ENCODE results near the gene SP100. TPM values are rescaled to one million over a fixed set of nuclear protein-coding genes. Genes with fewer than 3 reads are reported as not detected.

The SP100 gene
- total and polyA plus RNA-seq, 2 donors (not counting 1 experiment from before 2014, with no cell fraction given): 106 to 120 TPM

- no peak for DNase-seq (ENCODE audit: low read depth in 2 of 2)
- peaks cover 32% of the 10 kb centered on the region for H3K79me2 ChIP-seq (ENCODE audit: control insufficient read depth, insufficient read depth, low read length)
These were observed 1.7 kb upstream of the SP100 start for GRCh38 chr2:230414302-230414701.

GRCh38 chr2:230417436-230417835 lies 1.4 kb downstream of the SP100 start:
- no peaks in the 10 kb centered on the region for H4K20me1 ChIP-seq (ENCODE audit: control insufficient read depth, extremely low read depth, insufficient read depth, low read length)
- peak overlapping the region; percentile 98 for H3K4me2 ChIP-seq (ENCODE audit: extremely low read depth, insufficient read depth, low read length)
- no peak overlapping the region for H2AFZ ChIP-seq (ENCODE audit: low read length)
- no peaks in the 10 kb centered on the region for H3K36me3 ChIP-seq (ENCODE audit: control insufficient read depth, insufficient read depth, low read length)
- peaks cover 3% of the 10 kb centered on the region for H3K4me1 ChIP-seq (ENCODE audit: control insufficient read depth, extremely low read depth, insufficient read depth, low read length)
- peak overlapping the region; percentile 71 to 93 (median 82) for H3K4me3 ChIP-seq (replicated peaks in 1 of 4; ENCODE audit: control extremely low read depth in 1 of 4, insufficient read depth in 1 of 4, low read depth in 3 of 4, low read length in 4 of 4)
- H3K27me3 ChIP-seq (ENCODE audit: control insufficient read depth, insufficient read depth, low read length): no peaks in the 10 kb centered on the region
- H3K79me2 ChIP-seq (ENCODE audit: control insufficient read depth, insufficient read depth, low read length): peaks cover 60% of the 10 kb centered on the region
- DNase-seq (ENCODE audit: low read depth in 2 of 2): no peak
- H3K27ac ChIP-seq (ENCODE audit: insufficient read depth, low read length): no peak overlapping the region
- no peaks in the 10 kb centered on the region for H3K9me3 ChIP-seq (ENCODE audit: control insufficient read depth, insufficient read depth, low read depth, low read length)
- TF ChIP-seq EZH2 (IDR thresholded peaks at IDR 0.05; ENCODE audit: low read length, missing control alignments): no peak
- no peak for TF ChIP-seq CTCF (conservative IDR thresholded peaks at IDR 0.05 in 1 of 2, IDR thresholded peaks at IDR 0.05 in 1 of 2; ENCODE audit: low read depth in 1 of 2, low read length in 2 of 2)
- H3K9ac ChIP-seq (ENCODE audit: insufficient read depth, low read length): no peak overlapping the region

More at GRCh38 chr2:230414302-230414701, 1.7 kb upstream of the SP100 start:
- H3K27me3 ChIP-seq (ENCODE audit: control insufficient read depth, insufficient read depth, low read length): no peaks in the 10 kb centered on the region
- H3K9me3 ChIP-seq (ENCODE audit: control insufficient read depth, insufficient read depth, low read depth, low read length): no peaks in the 10 kb centered on the region
- H3K9ac ChIP-seq (ENCODE audit: insufficient read depth, low read length): no peak overlapping the region
- no peak overlapping the region for H3K4me3 ChIP-seq (replicated peaks in 1 of 4; ENCODE audit: control extremely low read depth in 1 of 4, insufficient read depth in 1 of 4, low read depth in 3 of 4, low read length in 4 of 4)
- no peaks in the 10 kb centered on the region for H3K36me3 ChIP-seq (ENCODE audit: control insufficient read depth, insufficient read depth, low read length)
- no peaks in the 10 kb centered on the region for H4K20me1 ChIP-seq (ENCODE audit: control insufficient read depth, extremely low read depth, insufficient read depth, low read length)
- peaks cover 9% of the 10 kb centered on the region for H3K4me1 ChIP-seq (ENCODE audit: control insufficient read depth, extremely low read depth, insufficient read depth, low read length)
- no peak for TF ChIP-seq EZH2 (IDR thresholded peaks at IDR 0.05; ENCODE audit: low read length, missing control alignments)
- TF ChIP-seq CTCF (conservative IDR thresholded peaks at IDR 0.05 in 1 of 2, IDR thresholded peaks at IDR 0.05 in 1 of 2; ENCODE audit: low read depth in 1 of 2, low read length in 2 of 2): no peak
- no peak overlapping the region for H2AFZ ChIP-seq (ENCODE audit: low read length)
- no peak overlapping the region for H3K27ac ChIP-seq (ENCODE audit: insufficient read depth, low read length)
- H3K4me2 ChIP-seq (ENCODE audit: extremely low read depth, insufficient read depth, low read length): no peak overlapping the region

- peak overlapping the region; percentile 57 for H3K27ac ChIP-seq (ENCODE audit: insufficient read depth, low read length)
- H4K20me1 ChIP-seq (ENCODE audit: control insufficient read depth, extremely low read depth, insufficient read depth, low read length): no peaks in the 10 kb centered on the region
- no peak overlapping the region for H2AFZ ChIP-seq (ENCODE audit: low read length)
These were observed 2.5 kb downstream of the SP100 start for GRCh38 chr2:230418341-230419016.

More at GRCh38 chr2:230418341-230419016, 2.5 kb downstream of the SP100 start:
- Histone ChIP-seq H3K4me3 (replicated peaks in 1 of 4; ENCODE audit: control extremely low read depth in 1 of 4, insufficient read depth in 1 of 4, low read depth in 3 of 4, low read length in 4 of 4) (peak overlapping the region; percentile 71 to 93 (median 82)), H3K9me3 (ENCODE audit: control insufficient read depth, insufficient read depth, low read depth, low read length) (no peaks in the 10 kb centered on the region), H3K27me3 (ENCODE audit: control insufficient read depth, insufficient read depth, low read length) (no peaks in the 10 kb centered on the region), H3K4me2 (ENCODE audit: extremely low read depth, insufficient read depth, low read length) (peak overlapping the region; percentile 98), H3K36me3 (ENCODE audit: control insufficient read depth, insufficient read depth, low read length) (no peaks in the 10 kb centered on the region), H3K4me1 (ENCODE audit: control insufficient read depth, extremely low read depth, insufficient read depth, low read length) (peaks cover 3% of the 10 kb centered on the region), H3K79me2 (ENCODE audit: control insufficient read depth, insufficient read depth, low read length) (peaks cover 70% of the 10 kb centered on the region), H3K9ac (ENCODE audit: insufficient read depth, low read length) (no peak overlapping the region)
- DNase-seq (ENCODE audit: low read depth in 2 of 2): peak; percentile 67 to 83
- TF ChIP-seq EZH2 (IDR thresholded peaks at IDR 0.05; ENCODE audit: low read length, missing control alignments) (no peak), CTCF (conservative IDR thresholded peaks at IDR 0.05 in 1 of 2, IDR thresholded peaks at IDR 0.05 in 1 of 2; ENCODE audit: low read depth in 1 of 2, low read length in 2 of 2) (no peak)
